B cell (primary cell): Measurements from ENCODE around the gene SPDYE1. TPM values are rescaled to one million over a fixed set of nuclear protein-coding genes. Genes with fewer than 3 reads are reported as not detected.

Experiments used
- ATAC-seq: fragments of 200-7000 bp; cut with Tn5 transposase; one replicate; pipeline ENCODE4 v1.10.0; 2021; ENCODE audit warnings: low read depth, mild to moderate bottlenecking, moderate number of reproducible peaks, moderate library complexity
- CTCF ChIA-PET: fragments of 350-600 bp; sonication (Branson Sonifier 250); formaldehyde crosslinking; loops from one replicate; lab custom pipeline; 2021; ENCODE audit warnings: antibody characterized with exemption, inconsistent platforms; lab: Charles Lee
- POLR2A ChIA-PET: fragments of 350-600 bp; sonication (Branson Sonifier 250); formaldehyde crosslinking; loops from one replicate; lab custom pipeline; 2021; ENCODE audit warnings: antibody characterized with exemption; lab: Charles Lee
- DNase-seq: peaks from one replicate; pipeline ENCODE4 v3.0.0; 2013
- H2AFZ ChIP-seq: 2 replicates; pipeline ENCODE4 v1.6.1; 2012; ENCODE audit warnings: mild to moderate bottlenecking, low read depth, low read length; ENCODE audit not compliant: insufficient read depth, poor library complexity, severe bottlenecking
- H3K27ac ChIP-seq, 2 donors: 1 replicate in 1 of 2; 2 replicates in 1 of 2; pipeline ENCODE4 v1.5.1; 2012 to 2013; ENCODE audit warnings: low read length in 2 of 2, mild to moderate bottlenecking in 2 of 2, moderate library complexity in 1 of 2
- H3K27me3 ChIP-seq, 4 experiments: fragments of 200-600 bp in 1 of 4; sonication (generic) in 1 of 4; replicated peaks in 1 of 4; 1 replicate in 2 of 4; 2 replicates in 2 of 4; pipeline versions ENCODE4 v1.6.1 to v1.7.0; 2013 to 2016; ENCODE audit warnings: low read length in 3 of 4, mild to moderate bottlenecking in 2 of 4, mixed read lengths in 1 of 4, moderate library complexity in 1 of 4; ENCODE audit not compliant: insufficient read depth in 4 of 4, control insufficient read depth in 3 of 4; ENCODE audit errors: control extremely low read depth in 1 of 4
- H3K36me3 ChIP-seq, 2 experiments: replicated peaks in 1 of 2; 1 replicate in 1 of 2; 2 replicates in 1 of 2; pipeline versions ENCODE4 v1.6.1 to v1.7.1; 2013; ENCODE audit warnings: low read length in 1 of 2; ENCODE audit not compliant: insufficient read depth in 2 of 2, control insufficient read depth in 1 of 2; ENCODE audit errors: control extremely low read depth in 1 of 2, extremely low read depth in 1 of 2
- H3K4me1 ChIP-seq, 2 donors: fragments of 200-600 bp in 1 of 2; sonication (generic) in 1 of 2; 1 replicate in 1 of 2; 2 replicates in 1 of 2; pipeline versions ENCODE4 v1.5.1 to v1.6.1; 2013 to 2017; ENCODE audit warnings: low read length in 2 of 2; ENCODE audit not compliant: control insufficient read depth in 2 of 2, insufficient read depth in 2 of 2
- H3K4me2 ChIP-seq: replicated peaks from 2 replicates; pipeline ENCODE3; 2012; ENCODE audit warnings: mild to moderate bottlenecking, low read depth, low read length; ENCODE audit not compliant: poor library complexity, severe bottlenecking
- H3K4me3 ChIP-seq, 5 experiments: fragments of 200-600 bp in 1 of 5; sonication (generic) in 1 of 5; 1 replicate in 3 of 5; 2 replicates in 2 of 5; pipeline versions ENCODE4 v1.5.1 to v1.7.0; 2011 to 2016; ENCODE audit warnings: low read length in 4 of 5, mild to moderate bottlenecking in 4 of 5, low read depth in 2 of 5, control low read depth in 1 of 5, moderate library complexity in 1 of 5; ENCODE audit not compliant: insufficient read depth in 1 of 5; ENCODE audit errors: control extremely low read depth in 1 of 5, extremely low read depth in 1 of 5
- H3K79me2 ChIP-seq: fragments of 200-600 bp; sonication (generic); one replicate; pipeline ENCODE4 v1.6.0; 2016; ENCODE audit warnings: low read length; ENCODE audit not compliant: control insufficient read depth, insufficient read depth
- H3K9ac ChIP-seq: fragments of 200-600 bp; sonication (generic); 2 replicates; pipeline ENCODE4 v1.6.1; 2017; ENCODE audit warnings: mild to moderate bottlenecking, low read length, moderate library complexity
- H3K9me3 ChIP-seq, 3 donors: one replicate each; pipeline versions ENCODE4 v1.6.1 to v1.7.1; 2013; ENCODE audit warnings: low read length in 2 of 3; ENCODE audit not compliant: control insufficient read depth in 2 of 3, insufficient read depth in 1 of 3; ENCODE audit errors: control extremely low read depth in 1 of 3
- H4K20me1 ChIP-seq: 2 replicates; pipeline ENCODE4 v1.6.0; 2012; ENCODE audit warnings: mild to moderate bottlenecking, low read length; ENCODE audit not compliant: insufficient read depth, control insufficient read depth, poor library complexity, severe bottlenecking
- H3K27ac Mint-ChIP-seq: one replicate; pipeline ENCODE4 v1.8.0; 2021; ENCODE audit warnings: mixed read lengths
- H3K27me3 Mint-ChIP-seq: one replicate; pipeline ENCODE4 v1.8.0; 2021; ENCODE audit warnings: mixed read lengths
- H3K4me1 Mint-ChIP-seq: one replicate; pipeline ENCODE4 v1.8.0; 2021; ENCODE audit warnings: mixed read lengths
- H3K4me3 Mint-ChIP-seq: one replicate; pipeline ENCODE4 v1.8.0; 2021; ENCODE audit warnings: mixed read lengths
- H3K9me3 Mint-ChIP-seq: one replicate; pipeline ENCODE4 v1.8.0; 2022; ENCODE audit warnings: mixed read lengths; ENCODE audit not compliant: insufficient read depth
- EZH2 ChIP-seq: IDR thresholded peaks from 2 replicates; pipeline ENCODE4 v1.6.1; 2012; ENCODE audit warnings: borderline replicate concordance, low read depth, mild to moderate bottlenecking, moderate library complexity, low read length; ENCODE audit not compliant: insufficient read depth, poor library complexity, severe bottlenecking
- WGBS: methylation state at CpG from one replicate; pipeline ENCODE4 v1.1.5; 2013; ENCODE audit warnings: missing lambda C conversion rate; ENCODE audit not compliant: insufficient coverage; 5-methylcytosine and 5-hydroxymethylcytosine counted together
- intact Hi-C: fragments of 100-400 bp; cut with micrococcal nuclease; formaldehyde crosslinking; loops from one replicate; pipeline ENCODE4 v1.10.0; 2022
- polyA plus RNA-seq: library from polyadenylated mRNA; depleted of rRNA; stranded (reverse); fragments of >200 nt; gene quantifications from 2 replicates; pipeline ENCODE4 v1.2.3, GENCODE V29; 2012
- total RNA-seq, 2 donors: library from RNA; stranded (reverse); fragments of 120-200 nt in 1 of 2; gene quantifications; 1 replicate in 1 of 2; 2 replicates in 1 of 2; pipeline versions ENCODE4 v1.2.3 to v1.2.4, GENCODE V29; 2013 to 2022
- TF ChIP-seq, protein P1 (sequence below): fragments of 200-600 bp; IDR thresholded peaks from one replicate; pipeline ENCODE4 v1.8.0; 2022; ENCODE audit warnings: antibody characterized with exemption, mild to moderate bottlenecking

SPDYE1 gene
- total and polyA plus RNA-seq, 2 donors (not counting 1 experiment from before 2014, with no cell fraction given), result 0.10 TPM; not detected in 1

- no peaks in the 10 kb centered on the region for H3K9me3 Mint-ChIP-seq
- H3K4me1 Mint-ChIP-seq, result peaks cover 66% of the 10 kb centered on the region
- ATAC-seq (no peak), DNase-seq (peak; percentile 23)
- Histone ChIP-seq H3K27ac (peak overlapping the region; percentile 83 to 96), H3K9me3 (no peaks in the 10 kb centered on the region), H3K27me3 (no peaks in the 10 kb centered on the region), H3K4me2 (peak overlapping the region; percentile 93), H3K79me2 (peaks cover 69% of the 10 kb centered on the region), H2AFZ (peak overlapping the region; percentile 83), H3K36me3 (peaks cover 0 to 29% of the 10 kb centered on the region in 2 experiments), H3K9ac (peak overlapping the region; percentile 87), H3K4me1 (peaks cover 59 to 68% of the 10 kb centered on the region in 2 donors), H4K20me1 (peaks cover 49% of the 10 kb centered on the region), H3K4me3 (peak overlapping the region; percentile 86 to 96 (median 91))
- CTCF ChIA-PET, result interaction anchor here (1.2 to 2.8 kb wide), 6 partner anchors 10 to 155 kb away, joined by 3 to 17 read pairs (median 4); partner anchors contain the start of gene YKT6
- H3K27me3 Mint-ChIP-seq, result no peaks in the 10 kb centered on the region
- intact Hi-C loops, result loop anchor here (1.0 to 10.0 kb wide), 4 partner anchors 14 to 979 kb away; partner anchors contain the start of gene POLD2
- peak overlapping the region; percentile 99 for H3K27ac Mint-ChIP-seq
- peak overlapping the region; percentile 98 for H3K4me3 Mint-ChIP-seq
- WGBS, result 17% methylated on average over 10 of the region's 15 CpGs
- POLR2A ChIA-PET, result interaction anchor here (1.2 to 2.4 kb wide), 5 partner anchors 14 to 52 kb away, joined by 3 to 15 read pairs (median 5); partner anchors contain the start of gene POLM
- no peak for TF ChIP-seq EZH2
- TF ChIP-seq, protein P1, sequence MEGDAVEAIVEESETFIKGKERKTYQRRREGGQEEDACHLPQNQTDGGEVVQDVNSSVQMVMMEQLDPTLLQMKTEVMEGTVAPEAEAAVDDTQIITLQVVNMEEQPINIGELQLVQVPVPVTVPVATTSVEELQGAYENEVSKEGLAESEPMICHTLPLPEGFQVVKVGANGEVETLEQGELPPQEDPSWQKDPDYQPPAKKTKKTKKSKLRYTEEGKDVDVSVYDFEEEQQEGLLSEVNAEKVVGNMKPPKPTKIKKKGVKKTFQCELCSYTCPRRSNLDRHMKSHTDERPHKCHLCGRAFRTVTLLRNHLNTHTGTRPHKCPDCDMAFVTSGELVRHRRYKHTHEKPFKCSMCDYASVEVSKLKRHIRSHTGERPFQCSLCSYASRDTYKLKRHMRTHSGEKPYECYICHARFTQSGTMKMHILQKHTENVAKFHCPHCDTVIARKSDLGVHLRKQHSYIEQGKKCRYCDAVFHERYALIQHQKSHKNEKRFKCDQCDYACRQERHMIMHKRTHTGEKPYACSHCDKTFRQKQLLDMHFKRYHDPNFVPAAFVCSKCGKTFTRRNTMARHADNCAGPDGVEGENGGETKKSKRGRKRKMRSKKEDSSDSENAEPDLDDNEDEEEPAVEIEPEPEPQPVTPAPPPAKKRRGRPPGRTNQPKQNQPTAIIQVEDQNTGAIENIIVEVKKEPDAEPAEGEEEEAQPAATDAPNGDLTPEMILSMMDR, result no peak
These were observed 47.7 kb downstream of the SPDYE1 start for GRCh38 chr7:44045226-44046014.
